Neural cell (in vitro differentiated cells): ENCODE data around the gene ZFP62.

Experiments used
- CTCF ChIP-seq: fragments of 450-650 bp; IDR thresholded peaks from 2 replicates; pipeline ENCODE4 v1.5.1; 2014; ENCODE audit warnings: antibody characterized with exemption, mild to moderate bottlenecking, moderate library complexity; ENCODE audit not compliant: poor library complexity, severe bottlenecking
- EP300 ChIP-seq: fragments of 450-650 bp; conservative IDR thresholded peaks from 2 replicates; pipeline ENCODE4 v1.6.1; 2014; ENCODE audit warnings: antibody characterized with exemption, mild to moderate bottlenecking, moderate library complexity; ENCODE audit not compliant: poor library complexity, severe bottlenecking
- EZH2 ChIP-seq: fragments of 200-600, 300-800 bp; shearing (Covaris generic), sonication (generic); IDR thresholded peaks from 2 replicates; pipeline ENCODE4 v1.6.1; 2014; ENCODE audit warnings: antibody characterized with exemption, low read length, borderline replicate concordance, mild to moderate bottlenecking; ENCODE audit not compliant: insufficient read depth, poor library complexity, severe bottlenecking
- POLR2AphosphoS5 ChIP-seq: IDR thresholded peaks from 2 replicates; pipeline ENCODE4 v1.6.1; 2012
- REST ChIP-seq: IDR thresholded peaks from 2 replicates; pipeline ENCODE4 v1.6.1; 2012; ENCODE audit warnings: borderline replicate concordance
- TAF1 ChIP-seq: IDR thresholded peaks from 2 replicates; pipeline ENCODE4 v1.6.1; 2012; ENCODE audit warnings: low read depth

GRCh38 chr5:180839227-180839626, 21.8 kb downstream of the ZFP62 start:
- TF ChIP-seq CTCF (no peak), TAF1 (no peak), REST (no peak), EP300 (no peak), POLR2AphosphoS5 (no peak), EZH2 (no peak)
